IMR-90 (cell line): Measurements from ENCODE around the gene ADAM12.

Source experiments
- CEBPB ChIP-seq: IDR thresholded peaks from 2 replicates; pipeline ENCODE4 v1.6.1; 2012; ENCODE audit warnings: low read depth, low read length, improper control_type of control experiment
- CHD1 ChIP-seq: IDR thresholded peaks from 2 replicates; pipeline ENCODE4 v1.6.1; 2012; ENCODE audit warnings: low read depth, low read length, improper control_type of control experiment
- FOS ChIP-seq: fragments of 150-350 bp; IDR thresholded peaks from 2 replicates; pipeline ENCODE4 v1.6.1; 2016; ENCODE audit warnings: low read depth, low read length
- POLR2A ChIP-seq: IDR thresholded peaks from 2 replicates; pipeline ENCODE4 v1.6.1; 2012; ENCODE audit warnings: mild to moderate bottlenecking, low read depth, low read length
- RAD21 ChIP-seq: IDR thresholded peaks from 2 replicates; pipeline ENCODE4 v1.6.1; 2012; ENCODE audit warnings: low read length, improper control_type of control experiment
- RCOR1 ChIP-seq: IDR thresholded peaks from 2 replicates; pipeline ENCODE4 v1.6.1; 2012; ENCODE audit warnings: mild to moderate bottlenecking, low read length, improper control_type of control experiment; ENCODE audit not compliant: insufficient replicate concordance
- RFX5 ChIP-seq: IDR thresholded peaks from 2 replicates; pipeline ENCODE4 v1.8.0; 2012; ENCODE audit warnings: low read depth, mild to moderate bottlenecking, low read length, moderate library complexity
- SMC3 ChIP-seq: fragments of 150-350 bp; IDR thresholded peaks from 2 replicates; pipeline ENCODE4 v1.6.1; 2016; ENCODE audit warnings: low read depth, mild to moderate bottlenecking, antibody characterized with exemption, low read length, moderate library complexity
- TF ChIP-seq, protein P1 (sequence below): conservative IDR thresholded peaks from 2 replicates; pipeline ENCODE4 v1.5.1; 2012; ENCODE audit warnings: mild to moderate bottlenecking, low read depth, low read length, improper control_type of control experiment
- TF ChIP-seq, protein P2 (sequence below): fragments of 150-350 bp; IDR thresholded peaks from 2 replicates; pipeline ENCODE4 v1.6.1; 2017; ENCODE audit warnings: mild to moderate bottlenecking, antibody characterized with exemption, low read length, low read depth

DNA sequence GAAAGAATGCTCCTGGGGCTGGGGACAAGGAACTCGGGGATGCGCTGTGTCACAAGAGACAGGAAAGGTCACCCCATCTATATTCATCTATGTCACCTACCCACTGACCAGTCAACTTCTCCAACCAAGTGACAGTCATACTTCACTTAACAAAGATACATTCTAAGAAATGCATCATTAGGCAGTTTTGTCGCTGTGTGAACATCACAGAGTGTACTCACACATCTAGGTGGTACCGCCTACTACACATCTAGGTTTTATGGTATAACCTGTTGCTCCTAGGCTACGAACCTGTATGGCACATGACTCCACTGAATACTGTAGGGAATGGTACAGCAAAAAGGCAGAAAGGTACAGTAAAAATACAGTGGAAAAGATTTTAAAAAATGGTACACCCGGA, 3.8 kb upstream of the ADAM12 start:
- TF ChIP-seq, protein P1, sequence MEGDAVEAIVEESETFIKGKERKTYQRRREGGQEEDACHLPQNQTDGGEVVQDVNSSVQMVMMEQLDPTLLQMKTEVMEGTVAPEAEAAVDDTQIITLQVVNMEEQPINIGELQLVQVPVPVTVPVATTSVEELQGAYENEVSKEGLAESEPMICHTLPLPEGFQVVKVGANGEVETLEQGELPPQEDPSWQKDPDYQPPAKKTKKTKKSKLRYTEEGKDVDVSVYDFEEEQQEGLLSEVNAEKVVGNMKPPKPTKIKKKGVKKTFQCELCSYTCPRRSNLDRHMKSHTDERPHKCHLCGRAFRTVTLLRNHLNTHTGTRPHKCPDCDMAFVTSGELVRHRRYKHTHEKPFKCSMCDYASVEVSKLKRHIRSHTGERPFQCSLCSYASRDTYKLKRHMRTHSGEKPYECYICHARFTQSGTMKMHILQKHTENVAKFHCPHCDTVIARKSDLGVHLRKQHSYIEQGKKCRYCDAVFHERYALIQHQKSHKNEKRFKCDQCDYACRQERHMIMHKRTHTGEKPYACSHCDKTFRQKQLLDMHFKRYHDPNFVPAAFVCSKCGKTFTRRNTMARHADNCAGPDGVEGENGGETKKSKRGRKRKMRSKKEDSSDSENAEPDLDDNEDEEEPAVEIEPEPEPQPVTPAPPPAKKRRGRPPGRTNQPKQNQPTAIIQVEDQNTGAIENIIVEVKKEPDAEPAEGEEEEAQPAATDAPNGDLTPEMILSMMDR, result no peak
- TF ChIP-seq CHD1, result no peak
- TF ChIP-seq POLR2A, result no peak
- TF ChIP-seq RAD21, result no peak
- TF ChIP-seq CEBPB, result no peak
- no peak for TF ChIP-seq RFX5
- no peak for TF ChIP-seq RCOR1
- TF ChIP-seq, protein P2, sequence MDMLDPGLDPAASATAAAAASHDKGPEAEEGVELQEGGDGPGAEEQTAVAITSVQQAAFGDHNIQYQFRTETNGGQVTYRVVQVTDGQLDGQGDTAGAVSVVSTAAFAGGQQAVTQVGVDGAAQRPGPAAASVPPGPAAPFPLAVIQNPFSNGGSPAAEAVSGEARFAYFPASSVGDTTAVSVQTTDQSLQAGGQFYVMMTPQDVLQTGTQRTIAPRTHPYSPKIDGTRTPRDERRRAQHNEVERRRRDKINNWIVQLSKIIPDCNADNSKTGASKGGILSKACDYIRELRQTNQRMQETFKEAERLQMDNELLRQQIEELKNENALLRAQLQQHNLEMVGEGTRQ, result no peak
- no peak for TF ChIP-seq FOS
- no peak for TF ChIP-seq SMC3
